Tibial nerve (tissue), 4 donors: ENCODE results near the gene PPM1G. TPM values are rescaled to one million over a fixed set of nuclear protein-coding genes. Genes with fewer than 3 reads are reported as not detected.
A peak's percentile ranks its signal among the peaks of the same experiment; 100 is the strongest.

ENCODE experiments used
- DNase-seq, 2 donors: peaks; one replicate each; pipeline ENCODE4 v3.0.0-alpha.2; 2019; ENCODE audit warnings: low spot score in 2 of 2
- H3K27ac ChIP-seq, 4 donors: fragments of 200-600 bp; sonication (generic) in 3 of 4; one replicate each; pipeline ENCODE4 v1.5.1; 2017 to 2019; ENCODE audit warnings: mild to moderate bottlenecking in 1 of 4
- H3K27me3 ChIP-seq, 2 donors: fragments of 200-600 bp; sonication (generic) in 1 of 2; one replicate each; pipeline versions ENCODE4 v1.5.1 to v1.6.0; 2017 to 2019
- H3K36me3 ChIP-seq, 3 donors: fragments of 200-600 bp; sonication (generic); one replicate each; pipeline ENCODE4 v1.5.1; 2018 to 2019
- H3K4me1 ChIP-seq, 4 donors: fragments of 200-600 bp; sonication (generic) in 3 of 4; one replicate each; pipeline ENCODE4 v1.5.1; 2017 to 2019
- H3K4me3 ChIP-seq, 4 donors: fragments of 200-600 bp; sonication (generic) in 3 of 4; one replicate each; pipeline ENCODE4 v1.5.1; 2017 to 2019; ENCODE audit warnings: mild to moderate bottlenecking in 1 of 4, moderate library complexity in 1 of 4
- H3K9me3 ChIP-seq, 4 donors: fragments of 200-600 bp; sonication (generic) in 3 of 4; one replicate each; pipeline ENCODE4 v1.5.1; 2017 to 2019
- EP300 ChIP-seq, 2 donors: sonication (generic); formaldehyde crosslinking; IDR thresholded peaks; one replicate each; pipeline ENCODE4 v1.6.1; 2017; ENCODE audit warnings: antibody characterized with exemption in 2 of 2, mild to moderate bottlenecking in 1 of 2
- POLR2A ChIP-seq, 2 donors: fragments of 450-650 bp; IDR thresholded peaks; one replicate each; pipeline ENCODE4 v1.6.1; 2017; ENCODE audit warnings: antibody characterized with exemption in 2 of 2, mild to moderate bottlenecking in 2 of 2, moderate library complexity in 2 of 2
- WGBS, 2 donors: methylation state at CpG; one replicate each; pipeline ENCODE4 v1.1.5; 2018; 5-methylcytosine and 5-hydroxymethylcytosine counted together
- total RNA-seq, 4 donors: library from RNA; depleted of rRNA; stranded (reverse); fragments of >200 nt; gene quantifications; one replicate each; pipeline ENCODE4 v1.1.0, GENCODE V29; 2016
- TF ChIP-seq, protein P1 (sequence below), 5 experiments: fragments of 200-600 bp in 3 of 5; fragments of 450-650 bp in 2 of 5; sonication (generic) in 3 of 5; IDR thresholded peaks; one replicate each; pipeline ENCODE4 v1.5.1; 2016 to 2019; ENCODE audit warnings: antibody characterized with exemption in 5 of 5, mild to moderate bottlenecking in 3 of 5, moderate library complexity in 2 of 5

The PPM1G gene
- total RNA-seq, 4 donors from 2014 or later: 33.7 to 53.6 (median 47.9) TPM

DNA sequence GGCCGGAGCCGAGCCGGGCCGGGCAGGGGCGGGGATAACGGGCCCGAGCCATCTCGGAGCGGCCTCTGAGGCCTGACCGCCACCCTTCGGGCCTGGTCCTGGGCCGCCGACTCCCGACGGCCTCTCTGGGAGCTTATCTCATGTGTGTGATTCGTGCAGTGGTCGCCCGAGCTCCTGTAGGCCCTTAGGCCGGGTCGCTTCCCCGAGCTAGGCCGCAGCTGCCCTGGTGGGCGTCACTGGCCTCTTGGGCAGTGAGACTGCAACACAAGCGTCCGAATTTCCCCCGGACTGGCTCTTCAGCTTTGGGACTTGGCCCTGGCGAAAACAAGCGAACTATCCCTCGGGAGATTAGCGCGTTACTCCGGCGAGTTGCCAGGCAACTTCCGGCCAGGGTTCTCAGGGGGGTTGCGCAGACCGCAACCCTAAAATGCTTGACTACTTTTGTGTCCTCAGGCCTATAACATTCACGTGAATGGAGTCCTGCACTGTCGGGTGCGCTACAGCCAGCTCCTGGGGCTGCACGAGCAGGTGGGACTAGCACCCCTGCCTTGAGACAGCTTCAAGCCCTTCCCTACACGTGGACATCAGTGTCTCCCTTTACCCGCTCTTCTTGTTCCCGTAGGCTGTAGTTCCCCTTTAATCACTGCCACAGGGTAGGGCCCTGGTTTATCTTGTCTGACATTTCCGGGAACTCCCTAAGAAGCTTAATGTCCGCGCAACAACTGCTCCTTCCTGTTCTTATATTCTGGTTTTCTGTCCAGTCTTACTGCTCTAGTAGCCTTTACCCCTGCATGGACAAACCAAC lies 38.4 kb downstream of the PPM1G start:
- no peak for DNase-seq
- H3K4me1 ChIP-seq: peaks cover 0 to 37% (median 28%) of the 10 kb centered on the region in 4 donors
- peaks cover 6 to 69% (median 25%) of the 10 kb centered on the region in 3 donors for H3K36me3 ChIP-seq
- 1 to 2% methylated on average over 22 to 41 of the region's 46 CpGs for WGBS, 2 donors
- TF ChIP-seq EP300 (IDR thresholded peaks at IDR 0.05): no peak
- TF ChIP-seq, protein P1, sequence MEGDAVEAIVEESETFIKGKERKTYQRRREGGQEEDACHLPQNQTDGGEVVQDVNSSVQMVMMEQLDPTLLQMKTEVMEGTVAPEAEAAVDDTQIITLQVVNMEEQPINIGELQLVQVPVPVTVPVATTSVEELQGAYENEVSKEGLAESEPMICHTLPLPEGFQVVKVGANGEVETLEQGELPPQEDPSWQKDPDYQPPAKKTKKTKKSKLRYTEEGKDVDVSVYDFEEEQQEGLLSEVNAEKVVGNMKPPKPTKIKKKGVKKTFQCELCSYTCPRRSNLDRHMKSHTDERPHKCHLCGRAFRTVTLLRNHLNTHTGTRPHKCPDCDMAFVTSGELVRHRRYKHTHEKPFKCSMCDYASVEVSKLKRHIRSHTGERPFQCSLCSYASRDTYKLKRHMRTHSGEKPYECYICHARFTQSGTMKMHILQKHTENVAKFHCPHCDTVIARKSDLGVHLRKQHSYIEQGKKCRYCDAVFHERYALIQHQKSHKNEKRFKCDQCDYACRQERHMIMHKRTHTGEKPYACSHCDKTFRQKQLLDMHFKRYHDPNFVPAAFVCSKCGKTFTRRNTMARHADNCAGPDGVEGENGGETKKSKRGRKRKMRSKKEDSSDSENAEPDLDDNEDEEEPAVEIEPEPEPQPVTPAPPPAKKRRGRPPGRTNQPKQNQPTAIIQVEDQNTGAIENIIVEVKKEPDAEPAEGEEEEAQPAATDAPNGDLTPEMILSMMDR (IDR thresholded peaks at IDR 0.05): no peak
- TF ChIP-seq POLR2A (IDR thresholded peaks at IDR 0.05): no peak
- H3K4me3 ChIP-seq: peak overlapping the region; percentile 84 to 100 (median 98)
- H3K27me3 ChIP-seq: no peaks in the 10 kb centered on the region
- H3K27ac ChIP-seq: peak overlapping the region; percentile 78 to 96 (median 92)
- no peaks in the 10 kb centered on the region for H3K9me3 ChIP-seq

DNA sequence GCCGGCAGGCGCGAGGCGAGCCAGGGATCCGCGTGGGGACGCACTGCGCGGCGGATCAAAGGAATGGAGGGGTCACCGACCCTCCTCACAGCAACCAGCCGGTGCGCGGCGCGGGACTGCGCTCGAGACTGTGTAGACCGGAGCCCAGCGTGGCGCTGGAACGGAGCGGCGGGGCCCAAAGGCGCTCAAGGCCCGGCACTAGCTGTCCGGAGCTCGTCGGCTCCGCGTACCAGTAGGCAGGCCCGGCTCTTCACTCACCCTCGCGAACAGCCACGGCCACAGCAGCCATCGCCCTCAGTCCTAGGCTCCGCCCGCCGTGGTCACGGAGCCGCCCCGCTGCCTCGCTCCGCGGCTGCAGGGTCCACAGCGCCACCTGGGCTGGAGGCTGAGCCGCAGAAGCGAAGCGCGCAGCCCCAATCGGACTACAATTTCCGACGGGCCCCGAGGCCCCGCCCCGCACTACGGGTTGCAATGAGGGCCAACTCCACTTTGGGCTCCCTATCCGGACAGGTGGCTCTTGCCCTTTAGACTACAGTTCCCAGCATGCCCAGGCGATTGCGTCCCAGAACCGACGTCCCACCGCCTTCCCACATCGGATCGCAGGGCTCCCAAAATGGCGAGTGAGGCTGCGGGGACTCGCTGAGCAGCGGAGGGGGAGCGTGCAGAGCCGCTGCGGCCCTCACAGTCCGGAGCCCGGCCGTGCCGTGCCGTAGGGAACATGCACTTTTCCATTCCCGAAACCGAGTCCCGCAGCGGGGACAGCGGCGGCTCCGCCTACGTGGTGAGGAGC lies 39.2 kb downstream of the PPM1G start, which contains the start of the genes EIF2B4 and SNX17:
TSS of gene EIF2B4 (minus strand) at position 313 of the 790 bp plus-strand sequence. CDS start at position 289, 24 bp downstream.
TSS of gene SNX17 (plus strand) at position 591 of the 790 bp plus-strand sequence. CDS start at position 719, 128 bp downstream.
- H3K36me3 ChIP-seq: peaks cover 6 to 69% (median 18%) of the 10 kb centered on the region in 3 donors
- peaks cover 0 to 37% (median 28%) of the 10 kb centered on the region in 4 donors for H3K4me1 ChIP-seq
- H3K4me3 ChIP-seq: peak within 1 kb of the TSS; percentile 84 to 100 (median 98)
- 0% methylated on average over 17 to 42 of the region's 85 CpGs for WGBS, 2 donors
- DNase-seq: peak; percentile 97 to 98
- peak within 1 kb of the TSS; percentile 78 to 97 (median 94) for H3K27ac ChIP-seq
- H3K27me3 ChIP-seq: no peaks in the 10 kb centered on the region
- TF ChIP-seq POLR2A (IDR thresholded peaks at IDR 0.05) (peak; percentile 27 to 67), EP300 (IDR thresholded peaks at IDR 0.05) (peak; percentile 90 to 97)
- TF ChIP-seq, protein P1 (IDR thresholded peaks at IDR 0.05): peak; percentile 55 to 92 (median 82)
- no peaks in the 10 kb centered on the region for H3K9me3 ChIP-seq

DNA sequence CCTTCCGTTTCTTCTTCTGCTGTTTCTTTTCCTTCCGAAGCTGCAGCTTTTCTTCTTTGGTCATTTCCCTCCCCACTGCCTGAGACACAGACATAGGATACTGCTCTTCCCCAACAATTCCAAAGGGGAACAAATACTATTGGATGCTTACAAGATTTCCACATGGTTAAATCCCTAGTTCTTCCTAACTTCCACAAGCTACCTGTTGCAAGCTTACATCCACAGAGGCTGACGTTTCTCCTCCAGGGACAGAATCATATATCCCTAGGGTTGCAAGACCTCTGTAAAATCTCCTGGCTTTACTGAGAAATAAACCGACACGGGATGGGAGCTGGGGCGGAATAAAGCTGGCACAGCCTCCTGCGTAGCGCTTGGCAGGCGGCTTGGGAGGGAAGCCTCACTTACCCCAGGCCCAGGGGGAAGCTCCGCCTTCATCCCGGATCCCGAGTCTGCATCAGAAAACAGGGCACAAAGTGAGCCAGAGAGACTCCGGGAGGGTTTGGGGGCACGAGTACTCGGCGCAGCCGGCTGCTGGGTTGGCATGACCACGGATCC lies 39.8 kb downstream of the PPM1G start:
- peak overlapping the region; percentile 64 to 97 (median 94) for H3K27ac ChIP-seq
- peak overlapping the region; percentile 84 to 100 (median 98) for H3K4me3 ChIP-seq
- H3K27me3 ChIP-seq: no peaks in the 10 kb centered on the region
- no peaks in the 10 kb centered on the region for H3K9me3 ChIP-seq
- H3K36me3 ChIP-seq: peaks cover 6 to 69% (median 11%) of the 10 kb centered on the region in 3 donors
- H3K4me1 ChIP-seq: peaks cover 0 to 37% (median 28%) of the 10 kb centered on the region in 4 donors
- DNase-seq: no peak
- TF ChIP-seq POLR2A (IDR thresholded peaks at IDR 0.05) (no peak), EP300 (IDR thresholded peaks at IDR 0.05) (no peak)
- TF ChIP-seq, protein P1 (IDR thresholded peaks at IDR 0.05): no peak
- 0 to 1% methylated on average over 16 to 18 of the region's 18 CpGs for WGBS, 2 donors

DNA sequence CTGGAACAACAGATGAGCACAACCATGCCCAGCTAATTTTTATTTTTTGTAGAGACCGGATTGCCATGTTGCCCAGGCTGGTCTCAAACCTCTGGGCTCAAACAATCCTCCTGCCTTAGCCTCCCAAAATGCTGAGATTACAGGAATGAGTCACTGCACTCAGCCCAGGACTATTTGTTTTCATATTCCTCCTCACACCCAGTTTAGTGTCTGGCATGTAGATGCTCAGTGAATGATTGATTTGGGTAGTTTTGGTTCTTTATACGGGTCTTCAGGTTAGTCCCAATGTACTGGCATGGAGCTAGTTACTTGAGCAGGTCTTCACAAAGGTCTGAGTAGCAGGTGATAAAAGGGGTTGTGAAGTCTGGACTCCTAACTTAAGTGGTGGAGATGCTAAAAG lies 45.5 kb downstream of the PPM1G start:
- DNase-seq: no peak
- Histone ChIP-seq H3K4me1 (peaks cover 0 to 6% (median 3%) of the 10 kb centered on the region in 4 donors), H3K4me3 (no peak overlapping the region), H3K27ac (no peak overlapping the region), H3K9me3 (no peaks in the 10 kb centered on the region), H3K36me3 (peaks cover 0 to 60% (median 6%) of the 10 kb centered on the region in 3 donors), H3K27me3 (no peaks in the 10 kb centered on the region)
- WGBS, 2 donors: 85 to 88% methylated on average over 2 of the region's 2 CpGs
- TF ChIP-seq EP300 (IDR thresholded peaks at IDR 0.05) (no peak), POLR2A (IDR thresholded peaks at IDR 0.05) (no peak)
- TF ChIP-seq, protein P1 (IDR thresholded peaks at IDR 0.05): no peak
